Measurements from ENCODE around the gene WNK1. TPM values are rescaled to one million over a fixed set of nuclear protein-coding genes. Genes with fewer than 3 reads are reported as not detected.

WNK1 gene
- total RNA-seq, 2 experiments from 2014 or later: 142 to 143 TPM

- TF ChIP-seq CTCF (IDR thresholded peaks at IDR 0.05): no peak
- Mint-ChIP-seq H3K27ac (no peak overlapping the region), H3K4me1 (ENCODE audit: low read depth) (peaks cover 30% of the 10 kb centered on the region), H3K9me3 (peaks cover 2% of the 10 kb centered on the region), H3K27me3 (no peaks in the 10 kb centered on the region), H3K36me3 (ENCODE audit: low read depth) (no peaks in the 10 kb centered on the region), H3K4me3 (no peak overlapping the region)
- DNase-seq (no peak), ATAC-seq (no peak)
- intact Hi-C loops (cut with micrococcal nuclease): no loop called here
- POLR2A ChIA-PET: interaction anchor here (1.8 kb wide), 1 partner anchor 12 kb away, joined by 7 read pairs; no protein-coding TSS in a partner anchor
- CTCF ChIA-PET: interaction anchor here (1.1 to 8.6 kb wide), 5 partner anchors 7 to 125 kb away, joined by 3 to 50 read pairs (median 6); no protein-coding TSS in a partner anchor
Measured at GRCh38 chr12:739349-739748, 13.0 kb upstream of the WNK1 start.

GRCh38 chr12:740921-741320 lies 11.5 kb upstream of the WNK1 start:
- H3K36me3 Mint-ChIP-seq (ENCODE audit: low read depth): no peaks in the 10 kb centered on the region
- no peak overlapping the region for H3K27ac Mint-ChIP-seq
- TF ChIP-seq CTCF (IDR thresholded peaks at IDR 0.05): no peak
- H3K4me1 Mint-ChIP-seq (ENCODE audit: low read depth): peaks cover 34% of the 10 kb centered on the region
- no peak for ATAC-seq
- H3K27me3 Mint-ChIP-seq: no peaks in the 10 kb centered on the region
- POLR2A ChIA-PET: interaction anchor here (1.9 kb wide), 1 partner anchor 12 kb away, joined by 6 read pairs; no protein-coding TSS in a partner anchor
- CTCF ChIA-PET: interaction anchor here (0.7 to 8.6 kb wide), 5 partner anchors 10 to 165 kb away, joined by 3 to 50 read pairs (median 7); no protein-coding TSS in a partner anchor
- H3K4me3 Mint-ChIP-seq: no peak overlapping the region
- no peak for DNase-seq
- intact Hi-C loops (cut with micrococcal nuclease): no loop called here
- peaks cover 2% of the 10 kb centered on the region for H3K9me3 Mint-ChIP-seq

GRCh38 chr12:749751-750270 lies 2.6 kb upstream of the WNK1 start:
- ATAC-seq (no peak), DNase-seq (no peak)
- peaks cover 15% of the 10 kb centered on the region for H3K36me3 Mint-ChIP-seq (ENCODE audit: low read depth)
- H3K27ac Mint-ChIP-seq: peak overlapping the region; percentile 89
- H3K27me3 Mint-ChIP-seq: no peaks in the 10 kb centered on the region
- ChIA-PET CTCF (interaction anchor here (1.0 to 6.4 kb wide), 22 partner anchors 8 to 200 kb away, joined by 3 to 107 read pairs (median 19); partner anchors contain the start of gene RAD52), POLR2A (interaction anchor here (0.7 to 6.3 kb wide), 8 partner anchors 11 to 174 kb away, joined by 3 to 54 read pairs (median 12); no protein-coding TSS in a partner anchor)
- intact Hi-C loops (cut with micrococcal nuclease): loop anchor here (2.0 to 5.0 kb wide), 4 partner anchors 38 to 178 kb away; no protein-coding TSS in a partner anchor
- peaks cover 14% of the 10 kb centered on the region for H3K4me1 Mint-ChIP-seq (ENCODE audit: low read depth)
- H3K9me3 Mint-ChIP-seq: no peaks in the 10 kb centered on the region
- no peak for TF ChIP-seq CTCF (IDR thresholded peaks at IDR 0.05)
- no peak overlapping the region for H3K4me3 Mint-ChIP-seq

- no peak for TF ChIP-seq CTCF (IDR thresholded peaks at IDR 0.05)
- Mint-ChIP-seq H3K4me3 (no peak overlapping the region), H3K27me3 (no peaks in the 10 kb centered on the region), H3K9me3 (no peaks in the 10 kb centered on the region), H3K36me3 (ENCODE audit: low read depth) (peaks cover 23% of the 10 kb centered on the region), H3K27ac (no peak overlapping the region), H3K4me1 (ENCODE audit: low read depth) (peaks cover 15% of the 10 kb centered on the region)
- DNase-seq (no peak), ATAC-seq (no peak)
- ChIA-PET POLR2A (interaction anchor here (0.8 to 6.3 kb wide), 24 partner anchors 10 to 181 kb away, joined by 3 to 54 read pairs (median 6); partner anchors contain the start of gene NINJ2), CTCF (interaction anchor here (0.7 to 6.4 kb wide), 57 partner anchors 9 to 340 kb away, joined by 3 to 107 read pairs (median 7); partner anchors contain the start of genes NINJ2 and RAD52)
- intact Hi-C loops (cut with micrococcal nuclease): loop anchor here (2.0 to 5.0 kb wide), 4 partner anchors 38 to 178 kb away; no protein-coding TSS in a partner anchor
Measured at GRCh38 chr12:750366-751191, 1.8 kb upstream of the WNK1 start.
